ENCODE data around the gene GATD1. TPM values are rescaled to one million over a fixed set of nuclear protein-coding genes. Genes with fewer than 3 reads are reported as not detected.

GATD1 gene
- total RNA-seq, 1 donor from 2014 or later = 26.2 TPM

DNA sequence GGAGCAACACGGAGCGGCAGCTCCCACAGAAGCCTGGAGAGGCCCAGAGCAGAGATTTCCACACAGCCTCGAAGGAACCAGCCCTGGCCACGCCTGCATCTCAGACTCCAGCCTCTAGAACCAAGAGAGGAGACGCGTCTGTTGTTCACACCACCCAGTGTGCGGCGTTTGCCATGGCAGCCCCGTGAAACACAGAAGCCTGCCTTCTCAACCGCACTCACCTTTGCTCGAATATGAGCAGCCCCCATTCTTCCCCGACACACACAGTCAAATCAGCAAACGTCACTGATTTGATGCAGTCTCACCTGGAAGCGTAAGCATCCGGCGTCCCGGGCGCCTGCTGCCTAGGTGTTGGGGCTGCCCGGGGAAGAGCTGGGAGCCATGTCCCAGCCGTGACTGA lies 44.2 kb downstream of the GATD1 start:
- peaks cover 31% of the 10 kb centered on the region for H3K27me3 ChIP-seq (ENCODE audit: low read depth)
- no peak for DNase-seq
- no peaks in the 10 kb centered on the region for H3K9me3 ChIP-seq (replicated peaks)
- TF ChIP-seq, protein P1, sequence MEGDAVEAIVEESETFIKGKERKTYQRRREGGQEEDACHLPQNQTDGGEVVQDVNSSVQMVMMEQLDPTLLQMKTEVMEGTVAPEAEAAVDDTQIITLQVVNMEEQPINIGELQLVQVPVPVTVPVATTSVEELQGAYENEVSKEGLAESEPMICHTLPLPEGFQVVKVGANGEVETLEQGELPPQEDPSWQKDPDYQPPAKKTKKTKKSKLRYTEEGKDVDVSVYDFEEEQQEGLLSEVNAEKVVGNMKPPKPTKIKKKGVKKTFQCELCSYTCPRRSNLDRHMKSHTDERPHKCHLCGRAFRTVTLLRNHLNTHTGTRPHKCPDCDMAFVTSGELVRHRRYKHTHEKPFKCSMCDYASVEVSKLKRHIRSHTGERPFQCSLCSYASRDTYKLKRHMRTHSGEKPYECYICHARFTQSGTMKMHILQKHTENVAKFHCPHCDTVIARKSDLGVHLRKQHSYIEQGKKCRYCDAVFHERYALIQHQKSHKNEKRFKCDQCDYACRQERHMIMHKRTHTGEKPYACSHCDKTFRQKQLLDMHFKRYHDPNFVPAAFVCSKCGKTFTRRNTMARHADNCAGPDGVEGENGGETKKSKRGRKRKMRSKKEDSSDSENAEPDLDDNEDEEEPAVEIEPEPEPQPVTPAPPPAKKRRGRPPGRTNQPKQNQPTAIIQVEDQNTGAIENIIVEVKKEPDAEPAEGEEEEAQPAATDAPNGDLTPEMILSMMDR (IDR thresholded peaks at IDR 0.05; ENCODE audit: borderline replicate concordance) = no peak
- peaks cover 14% of the 10 kb centered on the region for H3K4me1 ChIP-seq
- intact Hi-C loops (cut with micrococcal nuclease) = no loop called here
- no peaks in the 10 kb centered on the region for H3K36me3 ChIP-seq
- H3K4me3 ChIP-seq = no peak overlapping the region
- no peak overlapping the region for H3K27ac ChIP-seq (replicated peaks)

DNA sequence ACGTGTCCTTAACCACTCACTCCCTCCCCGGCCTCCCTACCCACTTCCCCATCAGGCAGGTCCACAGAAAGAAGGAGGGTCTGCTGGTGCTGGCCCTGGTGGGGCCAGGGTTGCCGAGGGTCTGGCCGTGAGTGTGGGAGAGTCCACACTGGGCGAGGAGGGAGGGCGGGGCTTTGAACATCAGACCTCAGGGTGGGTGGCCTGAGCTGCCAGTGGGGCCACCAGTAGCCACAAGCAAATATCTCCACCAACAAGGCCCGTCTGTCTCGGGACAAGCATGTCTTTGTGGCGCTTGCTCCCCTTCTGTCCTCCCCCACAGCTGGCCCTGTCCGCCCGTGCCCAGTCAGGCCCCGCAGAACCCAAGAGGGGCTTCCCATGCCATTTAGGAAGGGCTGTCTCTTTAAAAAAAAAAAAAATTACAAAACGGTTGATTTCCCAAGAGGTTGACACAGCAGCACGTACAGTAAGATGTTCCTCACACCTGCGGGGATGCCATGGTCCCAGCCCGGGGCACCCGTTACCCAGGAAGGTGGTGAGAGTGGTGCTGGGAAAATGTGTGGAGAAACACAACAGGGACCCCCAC lies 47.7 kb downstream of the GATD1 start:
- TF ChIP-seq, protein P1 (IDR thresholded peaks at IDR 0.05; ENCODE audit: borderline replicate concordance) = no peak
- Histone ChIP-seq H3K4me1 (peaks cover 26% of the 10 kb centered on the region), H3K27me3 (ENCODE audit: low read depth) (peaks cover 65% of the 10 kb centered on the region), H3K36me3 (no peaks in the 10 kb centered on the region), H3K9me3 (replicated peaks) (no peaks in the 10 kb centered on the region), H3K27ac (replicated peaks) (no peak overlapping the region), H3K4me3 (no peak overlapping the region)
- intact Hi-C loops (cut with micrococcal nuclease) = loop anchor here (10.0 kb wide), 1 partner anchor 65 kb away; no protein-coding TSS in a partner anchor
- no peak for DNase-seq

DNA sequence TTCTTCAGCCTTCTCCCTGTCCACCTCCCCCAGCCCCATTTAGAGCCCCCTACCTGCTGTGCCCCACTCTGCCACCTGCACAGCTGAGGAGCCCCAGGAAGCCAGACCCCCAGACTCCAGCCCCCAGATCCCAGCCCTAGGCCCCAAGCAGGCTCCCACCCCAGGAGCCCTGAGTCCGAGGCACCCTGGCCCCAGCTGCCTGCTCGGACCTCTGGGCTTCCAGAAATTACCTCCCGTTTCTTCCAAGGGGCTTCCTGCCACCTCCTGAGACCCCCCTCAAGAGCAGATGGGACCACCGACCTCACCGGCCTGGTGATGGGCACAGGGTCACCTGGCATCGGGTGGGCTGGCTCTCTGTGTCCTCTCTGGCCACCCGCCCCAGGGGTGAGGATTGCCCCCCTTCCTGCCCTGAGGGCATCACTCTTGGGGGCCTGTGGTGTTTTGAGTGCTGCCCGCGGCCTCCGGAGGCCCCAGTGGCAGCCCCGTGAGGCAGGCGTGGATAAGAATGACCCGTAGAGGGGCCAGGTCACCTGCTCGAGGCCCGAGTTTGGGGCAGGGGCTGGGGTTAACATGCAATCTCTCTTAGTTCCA lies 48.3 kb downstream of the GATD1 start:
- Histone ChIP-seq H3K4me1 (peaks cover 26% of the 10 kb centered on the region), H3K36me3 (no peaks in the 10 kb centered on the region), H3K27me3 (ENCODE audit: low read depth) (peaks cover 71% of the 10 kb centered on the region), H3K4me3 (no peak overlapping the region), H3K9me3 (replicated peaks) (no peaks in the 10 kb centered on the region), H3K27ac (replicated peaks) (no peak overlapping the region)
- DNase-seq = no peak
- intact Hi-C loops (cut with micrococcal nuclease) = loop anchor here (10.0 kb wide), 1 partner anchor 64 kb away; no protein-coding TSS in a partner anchor
- TF ChIP-seq, protein P1 (IDR thresholded peaks at IDR 0.05; ENCODE audit: borderline replicate concordance) = no peak

DNA sequence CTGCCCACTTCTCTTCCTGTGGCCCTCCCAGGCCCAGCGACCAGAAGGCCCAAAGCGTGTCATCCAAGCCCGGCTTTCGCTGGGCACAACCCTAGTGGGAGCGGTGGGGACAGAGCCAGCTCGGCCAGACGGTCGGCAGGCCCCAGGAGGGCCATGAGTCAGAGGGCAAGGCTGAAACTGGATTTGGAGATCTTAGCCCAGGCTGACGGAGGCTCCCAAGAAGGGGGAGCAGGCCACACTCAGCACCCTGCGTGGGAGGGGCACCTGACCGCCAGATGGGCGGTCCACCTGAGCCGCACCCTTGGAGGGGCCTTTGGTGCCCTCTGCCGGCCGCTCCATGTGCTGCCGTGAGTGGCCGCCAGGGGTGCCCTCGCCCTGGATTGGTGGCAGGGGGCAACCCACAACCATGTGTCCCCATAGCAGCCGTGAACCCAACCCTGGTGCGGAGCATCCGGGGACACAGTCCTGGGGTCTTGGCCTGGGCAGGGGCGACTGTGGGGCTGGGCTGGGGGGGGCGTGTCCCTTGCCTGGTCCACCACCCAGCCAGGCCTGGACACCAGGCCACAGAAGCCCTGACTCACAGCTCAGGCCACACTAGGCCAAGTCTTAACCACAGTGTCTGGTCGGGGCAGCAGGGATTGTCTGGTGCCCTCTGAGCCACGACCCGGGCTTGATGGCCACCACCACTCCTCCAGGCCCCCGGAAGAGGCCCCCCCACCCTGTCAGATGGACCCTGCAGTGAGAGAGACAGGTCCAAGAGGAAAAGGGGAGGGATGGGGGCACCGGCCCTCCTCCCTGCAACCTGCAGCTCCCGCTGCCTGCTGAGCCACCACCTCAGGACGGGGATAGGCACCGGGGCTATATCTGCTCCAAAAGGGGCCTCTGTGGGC lies 49.2 kb downstream of the GATD1 start:
- no peaks in the 10 kb centered on the region for H3K9me3 ChIP-seq (replicated peaks)
- no peaks in the 10 kb centered on the region for H3K36me3 ChIP-seq
- intact Hi-C loops (cut with micrococcal nuclease) = loop anchor here (10.0 kb wide), 1 partner anchor 63 kb away; no protein-coding TSS in a partner anchor
- DNase-seq = peak; percentile 78
- peak overlapping the region; percentile 27 for H3K27ac ChIP-seq (replicated peaks)
- TF ChIP-seq, protein P1 (IDR thresholded peaks at IDR 0.05; ENCODE audit: borderline replicate concordance) = peak; percentile 95
- peaks cover 77% of the 10 kb centered on the region for H3K27me3 ChIP-seq (ENCODE audit: low read depth)
- peaks cover 26% of the 10 kb centered on the region for H3K4me1 ChIP-seq
- H3K4me3 ChIP-seq = no peak overlapping the region

DNA sequence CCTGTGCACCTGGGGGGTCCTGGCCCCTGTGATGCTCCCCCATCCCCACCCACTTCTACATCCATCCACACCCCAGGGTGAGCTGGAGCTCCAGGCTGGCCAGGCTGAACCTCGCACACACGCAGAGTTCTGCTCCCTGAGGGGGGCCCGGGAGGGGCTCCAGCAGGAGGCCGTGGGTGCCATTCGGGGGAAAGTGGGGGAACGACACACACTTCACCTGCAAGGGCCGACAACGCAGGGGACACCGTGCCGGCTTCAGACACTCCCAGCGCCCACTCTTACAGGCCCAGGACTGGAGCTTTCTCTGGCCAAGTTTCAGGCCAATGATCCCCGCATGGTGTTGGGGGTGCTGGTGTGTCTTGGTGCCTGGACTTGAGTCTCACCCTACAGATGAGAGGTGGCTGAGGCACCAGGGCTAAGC lies 50.0 kb downstream of the GATD1 start:
- Histone ChIP-seq H3K27ac (replicated peaks) (peak overlapping the region; percentile 16), H3K36me3 (no peaks in the 10 kb centered on the region), H3K27me3 (ENCODE audit: low read depth) (peaks cover 77% of the 10 kb centered on the region), H3K9me3 (replicated peaks) (no peaks in the 10 kb centered on the region), H3K4me3 (no peak overlapping the region), H3K4me1 (peaks cover 26% of the 10 kb centered on the region)
- intact Hi-C loops (cut with micrococcal nuclease) = loop anchor here (10.0 kb wide), 1 partner anchor 62 kb away; no protein-coding TSS in a partner anchor
- no peak for DNase-seq
- TF ChIP-seq, protein P1 (IDR thresholded peaks at IDR 0.05; ENCODE audit: borderline replicate concordance) = no peak

All from left ventricle myocardium inferior (tissue), 1 donor.